GM23338 (cell line): ENCODE results near the gene HRK. TPM values are rescaled to one million over a fixed set of nuclear protein-coding genes. Genes with fewer than 3 reads are reported as not detected.

Experiments
- ATAC-seq: fragments of 200-7000 bp; cut with Tn5 transposase; 3 replicates; pipeline ENCODE4 v1.9.1; 2020
- DNase-seq: peaks from one replicate; pipeline ENCODE4 v3.0.0-alpha.2; 2015; ENCODE audit warnings: low spot score
- H2AFZ ChIP-seq: fragments of 200-600 bp; sonication (generic); 2 replicates; pipeline ENCODE4 v1.8.0; 2016; ENCODE audit warnings: antibody characterized with exemption, mild to moderate bottlenecking, moderate library complexity
- H3F3A ChIP-seq: fragments of 200-600 bp; sonication (generic); replicated peaks from 2 replicates; pipeline ENCODE4 v1.8.0; 2017; ENCODE audit warnings: antibody characterized with exemption, mixed run types, low read depth
- H3K27ac ChIP-seq: fragments of 200-600 bp; sonication (generic); 2 replicates; pipeline ENCODE4 v1.6.1; 2016; ENCODE audit warnings: low read depth
- H3K27me3 ChIP-seq: fragments of 200-600 bp; sonication (generic); 2 replicates; pipeline ENCODE4 v1.8.0; 2016; ENCODE audit warnings: mild to moderate bottlenecking, mixed run types, moderate library complexity; ENCODE audit not compliant: insufficient read depth
- H3K36me3 ChIP-seq: fragments of 200-600 bp; sonication (generic); 2 replicates; pipeline ENCODE4 v1.8.0; 2016; ENCODE audit warnings: mild to moderate bottlenecking; ENCODE audit not compliant: insufficient read depth
- H3K4me1 ChIP-seq: fragments of 200-600 bp; sonication (generic); 2 replicates; pipeline ENCODE4 v1.8.0; 2016; ENCODE audit warnings: mild to moderate bottlenecking, moderate library complexity; ENCODE audit not compliant: insufficient read depth
- H3K4me2 ChIP-seq: fragments of 200-600 bp; sonication (generic); 2 replicates; pipeline ENCODE4 v1.7.1; 2017; ENCODE audit warnings: mixed run types
- H3K4me3 ChIP-seq: fragments of 200-600 bp; sonication (generic); 2 replicates; pipeline ENCODE4 v1.6.1; 2016; ENCODE audit warnings: mixed run types
- H3K79me2 ChIP-seq: fragments of 200-600 bp; sonication (generic); replicated peaks from 2 replicates; pipeline ENCODE4 v1.8.0; 2017; ENCODE audit warnings: mild to moderate bottlenecking; ENCODE audit not compliant: insufficient read depth
- H3K9me2 ChIP-seq: fragments of 200-600 bp; sonication (generic); 2 replicates; pipeline ENCODE4 v1.8.0; 2017; ENCODE audit not compliant: insufficient read depth
- H4K20me1 ChIP-seq: fragments of 200-600 bp; sonication (generic); replicated peaks from 2 replicates; pipeline ENCODE4 v1.8.0; 2017; ENCODE audit warnings: mild to moderate bottlenecking; ENCODE audit not compliant: insufficient read depth
- H3K27ac Mint-ChIP-seq: 2 replicates; pipeline ENCODE4 v1.8.0; 2020; ENCODE audit warnings: inconsistent platforms, mild to moderate bottlenecking, moderate library complexity, mixed read lengths
- H3K27me3 Mint-ChIP-seq: 3 replicates; pipeline ENCODE4 v1.8.0; 2022; ENCODE audit warnings: low read depth, mild to moderate bottlenecking, moderate library complexity, mixed read lengths, inconsistent platforms; ENCODE audit not compliant: insufficient read depth, poor library complexity
- H3K36me3 Mint-ChIP-seq: 3 replicates; pipeline ENCODE4 v1.8.0; 2021; ENCODE audit warnings: low read depth, mild to moderate bottlenecking, inconsistent platforms, moderate library complexity, mixed read lengths
- H3K4me1 Mint-ChIP-seq: 3 replicates; pipeline ENCODE4 v1.8.0; 2020; ENCODE audit warnings: mild to moderate bottlenecking, inconsistent platforms, mixed read lengths
- H3K4me3 Mint-ChIP-seq: 3 replicates; pipeline ENCODE4 v1.8.0; 2021; ENCODE audit warnings: moderate library complexity, mild to moderate bottlenecking, inconsistent platforms, mixed read lengths
- H3K9me3 Mint-ChIP-seq: 3 replicates; pipeline ENCODE4 v1.8.0; 2020; ENCODE audit warnings: moderate library complexity, mild to moderate bottlenecking, inconsistent platforms, mixed read lengths
- CREB1 ChIP-seq: fragments of 250-450 bp; sonication (Bioruptor Pico); IDR thresholded peaks from 2 replicates; pipeline ENCODE4 v1.5.0; 2020; ENCODE audit warnings: low read depth, mild to moderate bottlenecking, moderate library complexity
- CTCF ChIP-seq, 2 experiments: fragments of 200-600 bp in 1 of 2; sonication (generic) in 1 of 2; conservative IDR thresholded peaks; 2 replicates each; pipeline versions ENCODE4 v1.5.1 to v1.6.1; 2016 to 2017; ENCODE audit warnings: antibody characterized with exemption in 2 of 2, low read depth in 2 of 2, mild to moderate bottlenecking in 2 of 2, moderate library complexity in 1 of 2
- ETS1 ChIP-seq: IDR thresholded peaks from 2 replicates; pipeline ENCODE4 v1.6.1; 2016; ENCODE audit warnings: antibody characterized with exemption
- EZH2 ChIP-seq: fragments of 200-600 bp; sonication (generic); IDR thresholded peaks from one replicate; pipeline ENCODE4 v1.8.0; 2017; ENCODE audit warnings: antibody characterized with exemption, mild to moderate bottlenecking, low read depth; ENCODE audit not compliant: unreplicated experiment
- EZH2phosphoT487 ChIP-seq: fragments of 200-600 bp; sonication (generic); IDR thresholded peaks from one replicate; pipeline ENCODE4 v1.8.1; 2018; ENCODE audit warnings: antibody characterized with exemption; ENCODE audit not compliant: unreplicated experiment
- JUNB ChIP-seq: IDR thresholded peaks from one replicate; pipeline ENCODE4 v1.6.1; 2016; ENCODE audit warnings: antibody characterized with exemption; ENCODE audit not compliant: unreplicated experiment
- NANOG ChIP-seq: IDR thresholded peaks from 2 replicates; pipeline ENCODE4 v1.6.1; 2016; ENCODE audit warnings: antibody characterized with exemption, borderline replicate concordance
- POLR2AphosphoS5 ChIP-seq: IDR thresholded peaks from 2 replicates; pipeline ENCODE4 v1.6.1; 2016; ENCODE audit warnings: antibody characterized with exemption, low read depth
- REST ChIP-seq: IDR thresholded peaks from one replicate; pipeline ENCODE4 v1.6.1; 2018; ENCODE audit warnings: antibody characterized with exemption; ENCODE audit not compliant: unreplicated experiment
- STAT1 ChIP-seq: IDR thresholded peaks from one replicate; pipeline ENCODE4 v1.6.1; 2016; ENCODE audit warnings: antibody characterized with exemption; ENCODE audit not compliant: unreplicated experiment
- ZNF114 ChIP-seq: fragments of 250-450 bp; sonication (Bioruptor Pico); IDR thresholded peaks from 2 replicates; pipeline ENCODE4 v1.5.0; 2020; ENCODE audit warnings: mild to moderate bottlenecking, moderate library complexity
- ZNF331 ChIP-seq: fragments of 250-450 bp; sonication (Bioruptor Pico); IDR thresholded peaks from 2 replicates; pipeline ENCODE4 v1.5.0; 2020; ENCODE audit warnings: low read depth, mild to moderate bottlenecking, moderate library complexity
- ZNF462 ChIP-seq: fragments of 250-450 bp; sonication (Bioruptor Pico); IDR thresholded peaks from 2 replicates; pipeline ENCODE4 v1.5.0; 2020; ENCODE audit warnings: mild to moderate bottlenecking, moderate library complexity
- polyA plus RNA-seq: library from polyadenylated mRNA; unstranded; fragments of >200 nt; fragmentation: Nextera tagmentation; extraction: Ambion mirVana; gene quantifications from 2 replicates; pipeline ENCODE4 v1.2.1, GENCODE V29; 2016
- total RNA-seq: library from RNA; depleted of rRNA; stranded (reverse); fragments of >200 nt; shearing (Covaris generic); gene quantifications from 2 replicates; pipeline ENCODE4 v1.2.3, GENCODE V29; 2014

Gene HRK
- total and polyA plus RNA-seq, 2 experiments from 2014 or later = 1.7 to 1.9 TPM

GRCh38 chr12:116919706-116920485 lies 38.7 kb upstream of the HRK start:
- H2AFZ ChIP-seq = no peak overlapping the region
- peaks cover 16% of the 10 kb centered on the region for H3K79me2 ChIP-seq

More at GRCh38 chr12:116919706-116920485, 38.7 kb upstream of the HRK start:
- no peaks in the 10 kb centered on the region for H3K27me3 ChIP-seq
- no peaks in the 10 kb centered on the region for H3K27me3 Mint-ChIP-seq
- DNase-seq (no peak), ATAC-seq (no peak)
- H3K4me1 Mint-ChIP-seq = peaks cover 26% of the 10 kb centered on the region
- no peak overlapping the region for H3K4me3 Mint-ChIP-seq
- H3K9me2 ChIP-seq = no peaks in the 10 kb centered on the region
- no peaks in the 10 kb centered on the region for H3K36me3 ChIP-seq
- peaks cover 6% of the 10 kb centered on the region; the same call in 1 of the 2 replicates for H3K4me1 ChIP-seq
- H3K27ac Mint-ChIP-seq = peak overlapping the region; percentile 3; the same call in 1 of the 2 replicates
- H3K4me2 ChIP-seq = no peak overlapping the region
- H3K9me3 Mint-ChIP-seq = no peaks in the 10 kb centered on the region
- peak overlapping the region; percentile 20; the same call in 1 of the 2 replicates for H3K27ac ChIP-seq
- H3K4me3 ChIP-seq = no peak overlapping the region
- H4K20me1 ChIP-seq = peaks cover 3% of the 10 kb centered on the region; the same call in 1 of the 2 replicates
- TF ChIP-seq CREB1 (no peak), ZNF331 (no peak), POLR2AphosphoS5 (no peak), REST (no peak), EZH2phosphoT487 (no peak), ETS1 (no peak), CTCF (conservative IDR thresholded peaks at IDR 0.05; ENCODE audit: low read depth in 2 of 2) (no peak), ZNF462 (CRISPR knock-in tag) (no peak), JUNB (no peak), ZNF114 (no peak), NANOG (no peak), STAT1 (no peak), EZH2 (no peak)
- H3F3A ChIP-seq = 0 out of 2 replicates have a peak, but pooled peaks cover 4% of the 10 kb centered on the region
- H3K36me3 Mint-ChIP-seq = peaks cover 13% of the 10 kb centered on the region; the same call in 2 of the 3 replicates
